A673 (cell line): ENCODE results near the gene TMPRSS11A. TPM values are rescaled to one million over a fixed set of nuclear protein-coding genes. Genes with fewer than 3 reads are reported as not detected.

Experiments
- BruUV-seq: library from RNA; stranded (reverse); fragments of 400-500 nt; replicated peaks from 2 replicates; lab custom pipeline; 2021; lab: Mats Ljungman, UMichigan
- CTCF ChIA-PET: fragments of 300-600 bp; sonication (Branson Sonifier 250); formaldehyde crosslinking; loops from one replicate; lab custom pipeline; 2022; ENCODE audit warnings: antibody characterized with exemption; lab: Charles Lee
- POLR2A ChIA-PET: fragments of 300-600 bp; sonication (Branson Sonifier 250); formaldehyde crosslinking; loops from one replicate; lab custom pipeline; 2022; ENCODE audit warnings: antibody characterized with exemption; ENCODE audit not compliant: low non-redundant PET; lab: Charles Lee
- DNase-seq: peaks from one replicate; pipeline ENCODE4 v3.0.0-alpha.2; 2015; ENCODE audit warnings: low spot score
- H3K27ac ChIP-seq: fragments of 200-600 bp; sonication (generic); 2 replicates; pipeline ENCODE4 v1.5.1; 2016; ENCODE audit warnings: mixed run types, low read depth, mild to moderate bottlenecking, mixed read lengths, antibody characterized with exemption, low read length; ENCODE audit not compliant: poor library complexity, severe bottlenecking
- H3K27me3 ChIP-seq: fragments of 200-600 bp; sonication (generic); replicated peaks from 2 replicates; pipeline ENCODE4 v1.6.1; 2017; ENCODE audit warnings: mixed run types, low read depth, mild to moderate bottlenecking, mixed read lengths, antibody characterized with exemption, low read length; ENCODE audit not compliant: insufficient read depth, poor library complexity
- H3K36me3 ChIP-seq: fragments of 200-600 bp; sonication (generic); 2 replicates; pipeline ENCODE4 v1.6.1; 2016; ENCODE audit warnings: mixed run types, mild to moderate bottlenecking, mixed read lengths, antibody characterized with exemption, low read length; ENCODE audit not compliant: insufficient read depth, poor library complexity, severe bottlenecking
- H3K4me1 ChIP-seq: fragments of 200-600 bp; sonication (generic); 2 replicates; pipeline ENCODE4 v1.6.1; 2017; ENCODE audit warnings: mixed run types, mild to moderate bottlenecking, mixed read lengths, antibody characterized with exemption, low read length; ENCODE audit not compliant: insufficient read depth, poor library complexity, severe bottlenecking
- H3K4me3 ChIP-seq: fragments of 200-600 bp; sonication (generic); 2 replicates; pipeline ENCODE4 v1.5.1; 2016; ENCODE audit warnings: low read depth, mixed run types, mild to moderate bottlenecking, mixed read lengths, low read length; ENCODE audit not compliant: poor library complexity, severe bottlenecking
- H3K9me3 ChIP-seq: fragments of 200-600 bp; sonication (generic); 2 replicates; pipeline ENCODE4 v1.6.1; 2016; ENCODE audit warnings: mixed run types, low read depth, mild to moderate bottlenecking, mixed read lengths, antibody characterized with exemption, low read length; ENCODE audit not compliant: poor library complexity, severe bottlenecking
- CTCF ChIP-seq: fragments of 300-800, 200-600 bp; sonication (generic); conservative IDR thresholded peaks from 2 replicates; pipeline ENCODE4 v1.5.1; 2017; ENCODE audit warnings: low read depth, mild to moderate bottlenecking, antibody characterized with exemption, low read length, moderate library complexity, mixed read lengths
- EZH2 ChIP-seq: fragments of 200-600 bp; sonication (generic); IDR thresholded peaks from 2 replicates; pipeline ENCODE4 v1.6.1; 2017; ENCODE audit warnings: borderline replicate concordance, low read depth, mild to moderate bottlenecking, mixed read lengths, antibody characterized with exemption, low read length; ENCODE audit not compliant: poor library complexity, severe bottlenecking
- intact Hi-C: fragments of 100-400 bp; cut with micrococcal nuclease; formaldehyde crosslinking; loops from one replicate; pipeline ENCODE4 v1.10.0; 2022; ENCODE audit not compliant: unreplicated experiment
- total RNA-seq: library from RNA; stranded (reverse); gene quantifications from 2 replicates; pipeline ENCODE4 v1.2.3, GENCODE V29; 2021

Gene TMPRSS11A
- total RNA-seq, 1 experiment from 2014 or later, result not detected

DNA sequence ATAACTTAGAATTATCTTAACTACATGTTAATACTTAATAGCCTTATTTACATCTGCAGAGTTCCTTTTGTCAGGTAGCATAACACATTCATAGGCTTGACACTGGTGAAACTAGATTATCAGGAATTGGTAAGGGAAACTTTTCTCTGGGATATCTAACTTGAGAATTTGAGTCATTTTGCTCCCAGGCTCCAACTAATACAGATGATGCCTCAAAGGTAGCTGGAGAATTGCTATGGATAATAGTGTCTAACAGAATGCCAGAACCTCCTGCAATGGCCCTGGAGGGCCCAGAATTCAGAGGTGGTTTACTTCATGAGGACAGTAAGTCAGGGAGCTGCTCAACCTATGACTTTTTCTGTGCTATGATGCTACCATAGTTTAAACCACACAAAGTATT lies 65.6 kb downstream of the TMPRSS11A start:
- TF ChIP-seq EZH2, result no peak
- TF ChIP-seq CTCF, result no peak
- H3K4me1 ChIP-seq, result no peaks in the 10 kb centered on the region
- no peak overlapping the region for H3K27ac ChIP-seq
- no peaks in the 10 kb centered on the region for H3K9me3 ChIP-seq
- no TSS peak for BruUV-seq
- intact Hi-C loops, result no loop called here
- CTCF ChIA-PET, result no interaction called here
- no peaks in the 10 kb centered on the region for H3K27me3 ChIP-seq
- no peak for DNase-seq
- H3K36me3 ChIP-seq, result no peaks in the 10 kb centered on the region
- no peak overlapping the region for H3K4me3 ChIP-seq
- POLR2A ChIA-PET, result no interaction called here

GRCh38 chr4:67896421-67897065 lies 66.8 kb downstream of the TMPRSS11A start:
- TF ChIP-seq EZH2 (no peak), CTCF (no peak)
- no TSS peak for BruUV-seq
- no peak for DNase-seq
- CTCF ChIA-PET, result no interaction called here
- Histone ChIP-seq H3K27me3 (no peaks in the 10 kb centered on the region), H3K27ac (no peak overlapping the region), H3K4me3 (no peak overlapping the region), H3K36me3 (no peaks in the 10 kb centered on the region), H3K4me1 (no peaks in the 10 kb centered on the region), H3K9me3 (no peaks in the 10 kb centered on the region)
- POLR2A ChIA-PET, result no interaction called here
- intact Hi-C loops, result no loop called here

- BruUV-seq, result no TSS peak
- POLR2A ChIA-PET, result no interaction called here
- intact Hi-C loops, result no loop called here
Observed at GRCh38 chr4:67894659-67895058, 68.6 kb downstream of the TMPRSS11A start.

More at GRCh38 chr4:67894659-67895058, 68.6 kb downstream of the TMPRSS11A start:
- Histone ChIP-seq H3K4me3 (no peak overlapping the region), H3K4me1 (no peaks in the 10 kb centered on the region), H3K9me3 (no peaks in the 10 kb centered on the region), H3K27ac (no peak overlapping the region), H3K27me3 (no peaks in the 10 kb centered on the region), H3K36me3 (no peaks in the 10 kb centered on the region)
- CTCF ChIA-PET, result no interaction called here
- TF ChIP-seq CTCF (no peak), EZH2 (no peak)
- DNase-seq, result no peak
